Progenitor cell of endocrine pancreas (in vitro differentiated cells): ENCODE data around the gene HIKESHI. TPM values are rescaled to one million over a fixed set of nuclear protein-coding genes. Genes with fewer than 3 reads are reported as not detected.

Experiments
- DNase-seq: peaks from one replicate; pipeline ENCODE4 v3.0.0; 2021; ENCODE audit warnings: low spot score; ENCODE audit not compliant: unreplicated experiment
- H3K27ac Mint-ChIP-seq: 2 replicates; pipeline ENCODE4 v1.8.0; 2021; ENCODE audit warnings: mild to moderate bottlenecking, moderate library complexity, mixed read lengths
- H3K27me3 Mint-ChIP-seq: 2 replicates; pipeline ENCODE4 v1.8.0; 2021; ENCODE audit warnings: mixed read lengths
- H3K36me3 Mint-ChIP-seq: 2 replicates; pipeline ENCODE4 v1.8.0; 2022; ENCODE audit warnings: mixed read lengths; ENCODE audit not compliant: insufficient read depth
- H3K4me1 Mint-ChIP-seq: 2 replicates; pipeline ENCODE4 v1.8.0; 2021; ENCODE audit warnings: low read depth, mixed read lengths
- H3K4me3 Mint-ChIP-seq: 2 replicates; pipeline ENCODE4 v1.8.0; 2021; ENCODE audit warnings: low read depth, mild to moderate bottlenecking, moderate library complexity, mixed read lengths
- H3K9me3 Mint-ChIP-seq: 2 replicates; pipeline ENCODE4 v1.8.0; 2021; ENCODE audit warnings: low read depth, mixed read lengths
- total RNA-seq: library from RNA; stranded (reverse); gene quantifications from 2 replicates; pipeline ENCODE4 v1.2.1, GENCODE V29; 2021
- TF ChIP-seq, protein P1 (sequence below): fragments of 200-600 bp; sonication (generic); IDR thresholded peaks from one replicate; pipeline ENCODE4 v1.5.0; 2021; ENCODE audit warnings: antibody characterized with exemption, mild to moderate bottlenecking; ENCODE audit not compliant: unreplicated experiment

The HIKESHI gene
- total RNA-seq, 1 donor from 2014 or later, result 50.8 TPM

DNA sequence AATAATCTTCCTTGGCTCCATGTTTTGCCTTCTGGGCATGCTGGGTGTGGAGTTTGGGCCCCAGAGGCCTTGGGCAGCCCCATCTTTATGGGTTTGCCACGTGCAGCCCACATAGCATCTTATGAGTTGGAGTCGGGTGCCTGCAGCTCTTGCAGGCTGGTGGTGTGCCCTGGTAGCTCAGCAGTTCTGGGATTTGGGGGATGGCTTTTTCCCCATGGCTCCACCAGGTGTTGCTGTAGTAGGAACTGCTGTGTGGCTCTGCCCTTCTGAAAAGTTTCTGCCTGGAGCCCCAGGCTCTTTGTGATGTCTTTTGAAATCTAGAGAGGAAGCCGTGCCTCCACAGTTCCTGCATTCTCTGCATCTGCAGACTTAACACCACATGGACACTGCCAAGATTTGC, 40.7 kb upstream of the HIKESHI start:
- no peaks in the 10 kb centered on the region for H3K27me3 Mint-ChIP-seq
- H3K9me3 Mint-ChIP-seq, result no peaks in the 10 kb centered on the region
- H3K4me3 Mint-ChIP-seq, result no peak overlapping the region
- H3K36me3 Mint-ChIP-seq, result peaks cover 15% of the 10 kb centered on the region
- TF ChIP-seq, protein P1, sequence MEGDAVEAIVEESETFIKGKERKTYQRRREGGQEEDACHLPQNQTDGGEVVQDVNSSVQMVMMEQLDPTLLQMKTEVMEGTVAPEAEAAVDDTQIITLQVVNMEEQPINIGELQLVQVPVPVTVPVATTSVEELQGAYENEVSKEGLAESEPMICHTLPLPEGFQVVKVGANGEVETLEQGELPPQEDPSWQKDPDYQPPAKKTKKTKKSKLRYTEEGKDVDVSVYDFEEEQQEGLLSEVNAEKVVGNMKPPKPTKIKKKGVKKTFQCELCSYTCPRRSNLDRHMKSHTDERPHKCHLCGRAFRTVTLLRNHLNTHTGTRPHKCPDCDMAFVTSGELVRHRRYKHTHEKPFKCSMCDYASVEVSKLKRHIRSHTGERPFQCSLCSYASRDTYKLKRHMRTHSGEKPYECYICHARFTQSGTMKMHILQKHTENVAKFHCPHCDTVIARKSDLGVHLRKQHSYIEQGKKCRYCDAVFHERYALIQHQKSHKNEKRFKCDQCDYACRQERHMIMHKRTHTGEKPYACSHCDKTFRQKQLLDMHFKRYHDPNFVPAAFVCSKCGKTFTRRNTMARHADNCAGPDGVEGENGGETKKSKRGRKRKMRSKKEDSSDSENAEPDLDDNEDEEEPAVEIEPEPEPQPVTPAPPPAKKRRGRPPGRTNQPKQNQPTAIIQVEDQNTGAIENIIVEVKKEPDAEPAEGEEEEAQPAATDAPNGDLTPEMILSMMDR, result no peak
- H3K27ac Mint-ChIP-seq, result no peak overlapping the region
- H3K4me1 Mint-ChIP-seq, result no peaks in the 10 kb centered on the region
- DNase-seq, result no peak

- DNase-seq, result no peak
- no peaks in the 10 kb centered on the region for H3K27me3 Mint-ChIP-seq
- peaks cover 14% of the 10 kb centered on the region for H3K36me3 Mint-ChIP-seq
- TF ChIP-seq, protein P1, result no peak
- H3K4me3 Mint-ChIP-seq, result no peak overlapping the region
- H3K9me3 Mint-ChIP-seq, result no peaks in the 10 kb centered on the region
- no peak overlapping the region for H3K27ac Mint-ChIP-seq
- H3K4me1 Mint-ChIP-seq, result no peaks in the 10 kb centered on the region
Measured at GRCh38 chr11:86262387-86262786, 39.7 kb upstream of the HIKESHI start.

- Mint-ChIP-seq H3K4me1 (no peaks in the 10 kb centered on the region), H3K27me3 (no peaks in the 10 kb centered on the region), H3K36me3 (peaks cover 17% of the 10 kb centered on the region), H3K27ac (no peak overlapping the region), H3K4me3 (no peak overlapping the region), H3K9me3 (no peaks in the 10 kb centered on the region)
- DNase-seq, result no peak
- TF ChIP-seq, protein P1, result no peak
Measured at GRCh38 chr11:86264649-86265048, 37.4 kb upstream of the HIKESHI start.

DNA sequence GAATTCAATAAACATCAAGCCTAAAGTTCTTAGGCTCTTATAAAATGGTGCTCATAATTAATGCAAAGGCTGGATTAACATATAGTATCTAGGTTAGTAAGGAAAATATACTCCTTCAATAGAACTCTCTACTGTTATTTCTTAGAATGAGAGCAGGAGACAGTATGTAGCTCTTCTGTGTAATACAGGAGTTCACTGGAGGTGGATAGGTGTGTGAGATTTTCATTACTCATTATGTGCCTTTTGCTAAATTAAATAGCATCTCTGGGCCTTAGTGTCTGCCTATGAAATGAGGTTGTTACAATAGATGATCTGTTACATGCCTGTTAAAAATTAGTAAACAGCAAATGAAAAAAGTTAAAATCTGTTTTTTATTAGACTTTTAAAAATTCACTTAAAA, 36.8 kb upstream of the HIKESHI start:
- H3K27ac Mint-ChIP-seq, result no peak overlapping the region
- H3K9me3 Mint-ChIP-seq, result peaks cover 3% of the 10 kb centered on the region
- peaks cover 21% of the 10 kb centered on the region for H3K36me3 Mint-ChIP-seq
- TF ChIP-seq, protein P1, result no peak
- H3K27me3 Mint-ChIP-seq, result no peaks in the 10 kb centered on the region
- no peaks in the 10 kb centered on the region for H3K4me1 Mint-ChIP-seq
- H3K4me3 Mint-ChIP-seq, result no peak overlapping the region
- no peak for DNase-seq

GRCh38 chr11:86269645-86270044, 32.4 kb upstream of the HIKESHI start:
- Mint-ChIP-seq H3K27ac (no peak overlapping the region), H3K9me3 (peaks cover 3% of the 10 kb centered on the region), H3K4me1 (peaks cover 2% of the 10 kb centered on the region), H3K27me3 (no peaks in the 10 kb centered on the region), H3K4me3 (no peak overlapping the region), H3K36me3 (peaks cover 31% of the 10 kb centered on the region)
- no peak for DNase-seq
- TF ChIP-seq, protein P1, result no peak
